Lung (tissue), 12 donors: ENCODE results near the gene CDYL. TPM values are rescaled to one million over a fixed set of nuclear protein-coding genes. Genes with fewer than 3 reads are reported as not detected.
A peak's percentile ranks its signal among the peaks of the same experiment; 100 is the strongest.

Source experiments
- ATAC-seq: fragments of 200-7000 bp; cut with Tn5 transposase; one replicate; pipeline ENCODE4 v1.9.1; 2020; ENCODE audit warnings: moderate number of reproducible peaks; ENCODE audit not compliant: insufficient read depth, low FRiP score
- DNase-seq, 3 donors: peaks; one replicate each; pipeline ENCODE4 v3.0.0-alpha.2; 2013 to 2017
- H3K27ac ChIP-seq, 2 donors: one replicate each; pipeline ENCODE4 v1.5.1; 2013; ENCODE audit warnings: mild to moderate bottlenecking in 2 of 2, moderate library complexity in 2 of 2, control low read depth in 1 of 2, inconsistent platforms in 1 of 2, low read depth in 1 of 2, low read length in 1 of 2
- H3K27me3 ChIP-seq, 3 donors: one replicate each; pipeline ENCODE4 v1.5.1; 2013; ENCODE audit warnings: low read length in 2 of 3; ENCODE audit not compliant: control insufficient read depth in 3 of 3, insufficient read depth in 3 of 3
- H3K36me3 ChIP-seq, 4 donors: one replicate each; pipeline ENCODE4 v1.5.1; 2013; ENCODE audit warnings: low read length in 4 of 4, mild to moderate bottlenecking in 1 of 4, moderate library complexity in 1 of 4; ENCODE audit not compliant: control insufficient read depth in 4 of 4, insufficient read depth in 4 of 4
- H3K4me1 ChIP-seq, 5 donors: one replicate each; pipeline ENCODE4 v1.5.1; 2013; ENCODE audit warnings: low read length in 5 of 5, mild to moderate bottlenecking in 2 of 5, moderate library complexity in 1 of 5; ENCODE audit not compliant: control insufficient read depth in 5 of 5, insufficient read depth in 5 of 5
- H3K4me3 ChIP-seq: one replicate; pipeline ENCODE4 v1.5.1; 2013; ENCODE audit warnings: mild to moderate bottlenecking, control low read depth, moderate library complexity
- H3K9ac ChIP-seq, 2 donors: one replicate each; pipeline ENCODE4 v1.5.1; 2013; ENCODE audit warnings: low read length in 2 of 2, control low read depth in 1 of 2; ENCODE audit not compliant: insufficient read depth in 1 of 2
- H3K9me3 ChIP-seq, 4 donors: one replicate each; pipeline ENCODE4 v1.5.1; 2013; ENCODE audit warnings: low read length in 3 of 4, mild to moderate bottlenecking in 1 of 4, moderate library complexity in 1 of 4; ENCODE audit not compliant: control insufficient read depth in 4 of 4, insufficient read depth in 3 of 4
- WGBS, 2 donors: extraction: QIAGEN DNeasy Blood & Tissue Kit; methylation state at CpG; one replicate each; pipeline ENCODE4 v1.1.7; 2013; 5-methylcytosine and 5-hydroxymethylcytosine counted together
- polyA plus RNA-seq, 2 donors: library from polyadenylated mRNA; stranded (reverse); fragments of 200-250 nt; gene quantifications; one replicate each; pipeline ENCODE4 v1.2.1, GENCODE V29; 2013
- total RNA-seq, 2 donors: library from RNA; depleted of rRNA in 1 of 2; stranded (reverse); fragments of >200 nt in 1 of 2; gene quantifications; one replicate each; pipeline ENCODE4 v1.2.1, GENCODE V29; 2014 to 2021
- TF ChIP-seq, protein P1 (sequence below): IDR thresholded peaks from 2 replicates; pipeline ENCODE4 v1.5.1; 2012; ENCODE audit warnings: mild to moderate bottlenecking; ENCODE audit errors: control extremely low read depth, extremely low read depth
- donor health status: control.
- donor health status: control.
- donor health status: Bipolar disorder and iron deficiency.
- donor health status: healthy.
- donor health status: DM: yes; HTN: yes; CAD: no.

CDYL gene
- total and polyA plus RNA-seq, 4 donors: 5.8 to 51.6 (median 20.9) TPM

DNA sequence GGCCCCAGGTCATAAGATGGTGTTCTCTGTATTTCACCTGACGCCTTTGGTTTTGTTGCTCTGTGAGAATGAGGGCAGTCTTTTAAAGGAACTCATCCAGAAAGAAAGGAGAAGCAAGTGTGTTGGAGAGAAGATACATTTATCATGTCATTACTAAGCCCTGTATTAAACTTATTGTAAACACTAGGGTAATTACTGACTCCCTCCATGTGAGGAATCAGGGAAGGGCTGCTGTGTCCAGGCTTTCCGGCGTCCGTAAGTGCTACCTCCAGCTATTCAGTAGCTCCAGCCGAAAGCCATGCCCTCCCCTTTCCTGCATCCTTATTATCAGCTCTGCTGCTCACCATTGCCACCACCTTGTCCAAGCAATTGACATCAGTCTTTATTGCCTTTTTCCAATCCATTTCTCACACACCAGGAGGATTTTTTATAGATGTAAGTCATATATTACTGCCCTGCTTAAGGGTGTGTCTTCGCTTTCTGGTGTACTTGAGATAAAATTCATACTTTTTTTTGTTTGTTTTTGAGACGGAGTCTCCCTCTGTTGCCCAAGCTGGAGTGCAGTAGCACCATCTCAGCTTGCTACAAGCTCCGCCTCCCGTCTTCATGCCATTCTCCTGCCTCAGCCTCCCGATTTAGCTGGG lies 133.0 kb downstream of the CDYL start:
- Histone ChIP-seq H3K36me3 (peaks cover 0 to 3% (median 0%) of the 10 kb centered on the region in 4 donors), H3K9me3 (no peaks in the 10 kb centered on the region), H3K27me3 (no peaks in the 10 kb centered on the region), H3K4me3 (no peak overlapping the region), H3K27ac (no peak overlapping the region), H3K4me1 (peaks cover 9 to 24% (median 11%) of the 10 kb centered on the region in 5 donors), H3K9ac (no peak overlapping the region)
- ATAC-seq: no peak
- 83 to 85% methylated on average over 10 of the region's 10 CpGs for WGBS, 2 donors
- no peak for DNase-seq
- TF ChIP-seq, protein P1, sequence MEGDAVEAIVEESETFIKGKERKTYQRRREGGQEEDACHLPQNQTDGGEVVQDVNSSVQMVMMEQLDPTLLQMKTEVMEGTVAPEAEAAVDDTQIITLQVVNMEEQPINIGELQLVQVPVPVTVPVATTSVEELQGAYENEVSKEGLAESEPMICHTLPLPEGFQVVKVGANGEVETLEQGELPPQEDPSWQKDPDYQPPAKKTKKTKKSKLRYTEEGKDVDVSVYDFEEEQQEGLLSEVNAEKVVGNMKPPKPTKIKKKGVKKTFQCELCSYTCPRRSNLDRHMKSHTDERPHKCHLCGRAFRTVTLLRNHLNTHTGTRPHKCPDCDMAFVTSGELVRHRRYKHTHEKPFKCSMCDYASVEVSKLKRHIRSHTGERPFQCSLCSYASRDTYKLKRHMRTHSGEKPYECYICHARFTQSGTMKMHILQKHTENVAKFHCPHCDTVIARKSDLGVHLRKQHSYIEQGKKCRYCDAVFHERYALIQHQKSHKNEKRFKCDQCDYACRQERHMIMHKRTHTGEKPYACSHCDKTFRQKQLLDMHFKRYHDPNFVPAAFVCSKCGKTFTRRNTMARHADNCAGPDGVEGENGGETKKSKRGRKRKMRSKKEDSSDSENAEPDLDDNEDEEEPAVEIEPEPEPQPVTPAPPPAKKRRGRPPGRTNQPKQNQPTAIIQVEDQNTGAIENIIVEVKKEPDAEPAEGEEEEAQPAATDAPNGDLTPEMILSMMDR: no peak

DNA sequence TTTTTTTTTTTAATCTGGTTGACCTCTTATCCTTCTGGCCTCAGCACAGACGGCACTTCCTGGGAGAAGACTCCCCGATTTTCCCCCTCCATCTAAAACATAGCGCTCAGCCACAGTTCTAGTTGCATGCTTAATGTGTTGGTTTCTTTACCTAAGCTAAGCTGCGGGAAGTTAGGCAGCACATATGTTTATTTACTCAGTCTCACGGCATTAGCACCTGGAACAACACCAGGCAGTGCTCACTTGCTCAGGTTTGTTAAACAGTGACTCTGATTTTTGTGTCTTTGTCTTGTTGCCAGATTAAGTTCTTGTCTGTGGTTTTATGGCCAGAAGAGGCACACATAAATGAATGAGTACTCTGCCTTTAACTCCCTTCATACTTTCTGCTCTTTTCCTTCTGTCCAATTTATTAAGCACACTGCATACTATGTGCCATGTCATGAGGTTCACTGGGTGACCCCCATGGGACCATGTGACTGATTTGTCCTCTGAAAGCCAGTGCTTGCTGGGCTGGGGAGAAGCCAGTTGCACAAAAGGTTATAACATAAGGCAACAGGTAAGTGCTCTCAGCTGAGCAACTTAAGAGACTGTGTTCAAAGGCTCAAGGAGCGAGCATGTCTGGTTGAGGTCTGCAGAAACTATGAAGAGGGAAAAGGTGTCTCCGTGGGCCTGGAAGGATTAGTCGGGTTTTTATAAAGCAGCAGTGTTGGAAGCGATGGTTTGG lies 134.0 kb downstream of the CDYL start:
- peak in 1 of 3 donors; percentile 66 for DNase-seq
- TF ChIP-seq, protein P1: no peak
- no peak overlapping the region for H3K9ac ChIP-seq

DNA sequence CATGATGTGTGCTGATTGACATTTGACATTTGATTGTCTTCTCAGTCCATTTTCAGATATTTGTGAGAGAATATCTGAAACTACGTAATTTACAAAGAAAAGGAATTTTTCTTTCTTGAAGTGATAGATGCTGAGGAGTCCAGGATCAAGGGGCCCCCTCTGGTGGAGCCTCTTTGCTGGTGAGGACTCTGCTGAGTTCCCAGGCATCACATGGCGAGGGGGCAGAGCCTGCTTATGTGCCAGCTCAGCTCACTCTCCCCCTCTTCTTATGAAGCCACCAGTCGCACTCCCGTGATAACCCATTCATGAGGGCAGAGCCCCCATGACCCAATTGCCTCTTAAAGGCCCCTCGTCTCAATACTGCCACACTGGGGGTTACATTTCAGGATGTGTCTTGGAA lies 136.4 kb downstream of the CDYL start:
- H3K9ac ChIP-seq: no peak overlapping the region
- 94 to 98% methylated on average over 5 of the region's 5 CpGs for WGBS, 2 donors
- DNase-seq: no peak
- H3K27me3 ChIP-seq: no peaks in the 10 kb centered on the region
- TF ChIP-seq, protein P1: no peak
- no peak for ATAC-seq
- H3K36me3 ChIP-seq: peaks cover 0 to 3% (median 0%) of the 10 kb centered on the region in 4 donors
- no peak overlapping the region for H3K4me3 ChIP-seq
- H3K9me3 ChIP-seq: no peaks in the 10 kb centered on the region
- H3K4me1 ChIP-seq: peaks cover 6 to 28% (median 15%) of the 10 kb centered on the region in 5 donors
- no peak overlapping the region for H3K27ac ChIP-seq

More for the DNA sequence above, 134.0 kb downstream of the CDYL start:
- peak; percentile 38 for ATAC-seq
- H3K9me3 ChIP-seq: no peaks in the 10 kb centered on the region
- H3K27ac ChIP-seq: no peak overlapping the region
- no peaks in the 10 kb centered on the region for H3K27me3 ChIP-seq
- H3K4me3 ChIP-seq: no peak overlapping the region
- peaks cover 0 to 3% (median 0%) of the 10 kb centered on the region in 4 donors for H3K36me3 ChIP-seq
- WGBS, 2 donors: 76 to 89% methylated on average over 9 of the region's 9 CpGs
- H3K4me1 ChIP-seq: peaks cover 10 to 32% (median 18%) of the 10 kb centered on the region in 5 donors
